ENCODE data around the gene NUP98.

DNA sequence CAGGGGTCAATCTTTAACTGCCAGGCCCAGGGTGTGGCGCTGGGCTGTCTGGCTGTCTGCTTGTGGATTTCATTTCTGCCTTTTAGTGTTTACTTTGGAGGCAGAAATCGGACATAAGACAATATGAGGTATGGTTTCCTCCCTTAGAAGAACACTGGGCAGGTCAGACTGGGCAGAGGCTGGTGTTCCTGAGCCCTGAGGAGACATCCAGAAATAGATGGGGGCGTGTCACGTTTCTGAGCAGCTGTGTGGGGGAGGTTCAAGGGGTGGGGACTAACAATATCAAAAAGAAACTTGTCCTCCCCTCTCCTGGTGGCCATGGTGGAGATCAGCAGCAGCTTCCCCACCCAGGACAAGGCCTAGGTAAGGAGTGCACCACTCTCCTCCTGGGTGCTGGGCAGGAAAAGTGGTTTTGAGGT, 152.5 kb downstream of the NUP98 start, which contains the start of gene ART1:
- TF ChIP-seq, protein P1, sequence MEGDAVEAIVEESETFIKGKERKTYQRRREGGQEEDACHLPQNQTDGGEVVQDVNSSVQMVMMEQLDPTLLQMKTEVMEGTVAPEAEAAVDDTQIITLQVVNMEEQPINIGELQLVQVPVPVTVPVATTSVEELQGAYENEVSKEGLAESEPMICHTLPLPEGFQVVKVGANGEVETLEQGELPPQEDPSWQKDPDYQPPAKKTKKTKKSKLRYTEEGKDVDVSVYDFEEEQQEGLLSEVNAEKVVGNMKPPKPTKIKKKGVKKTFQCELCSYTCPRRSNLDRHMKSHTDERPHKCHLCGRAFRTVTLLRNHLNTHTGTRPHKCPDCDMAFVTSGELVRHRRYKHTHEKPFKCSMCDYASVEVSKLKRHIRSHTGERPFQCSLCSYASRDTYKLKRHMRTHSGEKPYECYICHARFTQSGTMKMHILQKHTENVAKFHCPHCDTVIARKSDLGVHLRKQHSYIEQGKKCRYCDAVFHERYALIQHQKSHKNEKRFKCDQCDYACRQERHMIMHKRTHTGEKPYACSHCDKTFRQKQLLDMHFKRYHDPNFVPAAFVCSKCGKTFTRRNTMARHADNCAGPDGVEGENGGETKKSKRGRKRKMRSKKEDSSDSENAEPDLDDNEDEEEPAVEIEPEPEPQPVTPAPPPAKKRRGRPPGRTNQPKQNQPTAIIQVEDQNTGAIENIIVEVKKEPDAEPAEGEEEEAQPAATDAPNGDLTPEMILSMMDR (IDR thresholded peaks at IDR 0.05) = no peak
- no peak for TF ChIP-seq POLR2A (IDR thresholded peaks at IDR 0.05)

Data from uterus (tissue), 2 donors.